Ovary (tissue), 9 donors: ENCODE data around the gene LAIR1. TPM values are rescaled to one million over a fixed set of nuclear protein-coding genes. Genes with fewer than 3 reads are reported as not detected.
"Not testable (repeated sequence)": the region's sequence is repeated elsewhere in the genome, so short reads cannot be mapped to it uniquely, and the experiment has no call there.

Experiments
- DNase-seq, 5 donors: peaks; one replicate each; pipeline ENCODE4 v3.0.0-alpha.2; 2019 to 2020
- H3K27ac ChIP-seq, 2 donors: fragments of 200-600 bp; one replicate each; pipeline versions ENCODE4 v1.5.1 to v1.8.0; 2019 to 2022
- H3K27me3 ChIP-seq: fragments of 200-600 bp; one replicate; pipeline ENCODE4 v1.8.0; 2022
- H3K36me3 ChIP-seq: fragments of 200-600 bp; sonication (generic); one replicate; pipeline ENCODE4 v1.5.1; 2019
- H3K4me1 ChIP-seq: one replicate; pipeline ENCODE4 v1.8.1; 2013; ENCODE audit warnings: mild to moderate bottlenecking, moderate library complexity; ENCODE audit not compliant: insufficient read depth
- H3K4me3 ChIP-seq: fragments of 200-600 bp; sonication (generic); one replicate; pipeline ENCODE4 v1.5.1; 2017
- H3K9me3 ChIP-seq, 2 donors: fragments of 200-600 bp in 1 of 2; sonication (generic) in 1 of 2; one replicate each; pipeline versions ENCODE4 v1.5.1 to v1.8.1; 2013 to 2019; ENCODE audit warnings: mild to moderate bottlenecking in 1 of 2, moderate library complexity in 1 of 2
- EP300 ChIP-seq: sonication (generic); formaldehyde crosslinking; IDR thresholded peaks from one replicate; pipeline ENCODE4 v1.6.1; 2017; ENCODE audit warnings: antibody characterized with exemption
- POLR2A ChIP-seq: fragments of 450-650 bp; IDR thresholded peaks from one replicate; pipeline ENCODE4 v1.6.1; 2017; ENCODE audit warnings: antibody characterized with exemption, mild to moderate bottlenecking, moderate library complexity
- WGBS, 3 donors: extraction: QIAGEN DNeasy Blood & Tissue Kit in 1 of 3; methylation state at CpG; one replicate each; pipeline versions ENCODE4 v1.1.5 to v1.1.7; 2013 to 2017; 5-methylcytosine and 5-hydroxymethylcytosine counted together
- intact Hi-C, 4 donors: fragments of 100-400 bp; cut with DNase I; formaldehyde crosslinking; loops; one replicate each; pipeline versions ENCODE4 v1.11.0 to v1.15.1; 2022 to 2023
- polyA plus RNA-seq, 2 donors: library from polyadenylated mRNA; stranded (reverse); fragments of 200-250 nt in 1 of 2; fragments of 350-450 nt in 1 of 2; fragmentation: Illumina TruSeq in 1 of 2; extraction: RNeasy Lipid Tissue Mini Kit (QIAGEN cat#74804) in 1 of 2; gene quantifications; one replicate each; pipeline ENCODE4 v1.2.3, GENCODE V29; 2013 to 2014
- total RNA-seq, 7 donors: library from RNA; depleted of rRNA in 2 of 7; stranded (reverse); fragments of >200 nt in 2 of 7; fragmentation: NEBNext Ultra II Directional in 3 of 7; extraction: Animal tissue kit (Norgen Biotek cat#: 25700) in 3 of 7; gene quantifications; one replicate each; pipeline versions ENCODE4 v1.1.0 to v1.2.4, GENCODE V29; 2016 to 2023
- TF ChIP-seq, protein P1 (sequence below), 3 donors: fragments of 450-650 bp in 2 of 3; fragments of 200-600 bp in 1 of 3; IDR thresholded peaks; one replicate each; pipeline versions ENCODE4 v1.5.1 to v1.8.0; 2016 to 2022; ENCODE audit warnings: antibody characterized with exemption in 3 of 3, mild to moderate bottlenecking in 1 of 3
- donor health status: DM: no; HTN: no; CAD: no; lungs with moderate emphysema.
- donor health status: DM: no; HTN: no; CAD: no.
- donor health status: Bipolar disorder and iron deficiency.
- donor health status: DM: yes; HTN: yes; CAD: no.
- donor health status: DM: no; HTN: no; CAD: no.
- donor health status: DM: yes; HTN: yes; CAD: no.

LAIR1 gene
- total and polyA plus RNA-seq, 9 donors = 4.7 to 22.2 (median 6.9) TPM

DNA sequence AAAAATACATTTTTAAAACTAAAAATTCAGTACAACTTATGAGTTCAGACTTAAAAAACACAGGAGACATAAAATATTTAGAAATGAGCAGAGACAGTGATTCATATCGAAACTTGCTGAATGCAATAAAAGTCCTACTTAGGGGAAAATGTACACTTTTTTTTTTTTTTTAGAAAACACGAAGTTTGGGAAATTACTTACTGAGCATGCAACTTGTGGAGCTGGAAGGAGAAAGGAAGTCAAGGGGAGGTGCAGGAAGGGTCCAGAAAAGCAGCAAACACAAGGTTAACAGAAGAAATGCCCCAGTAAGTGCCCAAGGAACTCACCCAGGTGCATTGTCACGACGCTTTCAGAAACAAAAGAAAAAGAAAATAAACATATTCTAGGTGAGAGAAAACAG, 18.6 kb upstream of the LAIR1 start:
- 49 to 65% (median 61%) methylated on average over 4 of the region's 4 CpGs for WGBS, 3 donors
- Histone ChIP-seq H3K4me3 (no peak overlapping the region), H3K27me3 (no peaks in the 10 kb centered on the region), H3K36me3 (no peaks in the 10 kb centered on the region), H3K4me1 (no peaks in the 10 kb centered on the region), H3K9me3 (no peaks in the 10 kb centered on the region), H3K27ac (no peak overlapping the region)
- no peak for DNase-seq
- intact Hi-C loops = no loop called here
- no peak for TF ChIP-seq POLR2A
- no peak for TF ChIP-seq EP300
- TF ChIP-seq, protein P1, sequence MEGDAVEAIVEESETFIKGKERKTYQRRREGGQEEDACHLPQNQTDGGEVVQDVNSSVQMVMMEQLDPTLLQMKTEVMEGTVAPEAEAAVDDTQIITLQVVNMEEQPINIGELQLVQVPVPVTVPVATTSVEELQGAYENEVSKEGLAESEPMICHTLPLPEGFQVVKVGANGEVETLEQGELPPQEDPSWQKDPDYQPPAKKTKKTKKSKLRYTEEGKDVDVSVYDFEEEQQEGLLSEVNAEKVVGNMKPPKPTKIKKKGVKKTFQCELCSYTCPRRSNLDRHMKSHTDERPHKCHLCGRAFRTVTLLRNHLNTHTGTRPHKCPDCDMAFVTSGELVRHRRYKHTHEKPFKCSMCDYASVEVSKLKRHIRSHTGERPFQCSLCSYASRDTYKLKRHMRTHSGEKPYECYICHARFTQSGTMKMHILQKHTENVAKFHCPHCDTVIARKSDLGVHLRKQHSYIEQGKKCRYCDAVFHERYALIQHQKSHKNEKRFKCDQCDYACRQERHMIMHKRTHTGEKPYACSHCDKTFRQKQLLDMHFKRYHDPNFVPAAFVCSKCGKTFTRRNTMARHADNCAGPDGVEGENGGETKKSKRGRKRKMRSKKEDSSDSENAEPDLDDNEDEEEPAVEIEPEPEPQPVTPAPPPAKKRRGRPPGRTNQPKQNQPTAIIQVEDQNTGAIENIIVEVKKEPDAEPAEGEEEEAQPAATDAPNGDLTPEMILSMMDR (IDR thresholded peaks at IDR 0.05) = no peak

DNA sequence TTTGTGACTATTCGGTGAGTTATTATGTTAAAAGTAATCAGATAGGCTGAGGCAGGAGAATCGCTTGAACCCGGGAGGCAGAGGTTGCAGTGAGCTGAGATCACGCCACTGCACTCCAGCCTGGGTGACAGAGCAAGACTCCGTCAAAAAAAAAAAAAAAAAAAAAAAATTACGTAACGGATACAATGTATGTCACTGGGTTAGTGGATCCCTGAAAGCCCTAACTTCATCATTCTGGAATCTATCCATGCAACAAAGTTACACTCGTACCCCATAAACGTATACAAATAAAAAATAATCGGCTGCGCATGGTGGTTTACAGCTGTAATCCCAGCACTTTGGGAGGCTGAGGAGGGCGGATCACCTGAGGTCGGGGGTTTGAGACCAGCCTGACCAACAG, 17.3 kb upstream of the LAIR1 start:
- intact Hi-C loops = not testable (repeated sequence)
- 80 to 84% (median 81%) methylated on average over 13 of the region's 13 CpGs for WGBS, 3 donors

DNA sequence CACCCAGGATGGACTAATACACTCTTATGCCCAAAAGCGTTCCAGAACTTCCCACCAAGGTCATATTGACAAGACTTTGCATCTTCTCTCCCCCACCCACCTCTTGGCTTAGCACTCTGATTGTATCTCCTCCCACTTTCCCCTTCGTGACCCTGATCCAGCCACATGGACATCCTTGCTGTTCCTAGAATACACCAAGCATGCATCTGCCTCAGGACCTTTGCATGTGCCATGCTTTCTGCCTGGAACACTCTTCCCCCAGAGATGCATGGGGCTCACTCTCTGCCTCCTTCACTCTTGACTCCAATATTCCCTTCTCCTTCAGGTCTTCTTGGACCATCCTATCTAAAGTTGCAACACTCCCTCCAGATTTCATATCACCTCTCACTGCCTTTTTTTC, 16.2 kb upstream of the LAIR1 start:
- intact Hi-C loops = no loop called here
- no peak for DNase-seq
- Histone ChIP-seq H3K27me3 (no peaks in the 10 kb centered on the region), H3K9me3 (no peaks in the 10 kb centered on the region), H3K4me1 (no peaks in the 10 kb centered on the region), H3K36me3 (no peaks in the 10 kb centered on the region), H3K4me3 (no peak overlapping the region), H3K27ac (no peak overlapping the region)
- TF ChIP-seq POLR2A (no peak), EP300 (no peak)
- TF ChIP-seq, protein P1 (IDR thresholded peaks at IDR 0.05) = no peak
- WGBS, 3 donors = 62 to 72% (median 62%) methylated on average over 2 of the region's 2 CpGs

More for the DNA sequence above, 17.3 kb upstream of the LAIR1 start:
- H3K4me3 ChIP-seq, H3K4me1 ChIP-seq, H3K9me3 ChIP-seq, H3K36me3 ChIP-seq, H3K27me3 ChIP-seq, DNase-seq, H3K27ac ChIP-seq: not testable (repeated sequence)

DNA sequence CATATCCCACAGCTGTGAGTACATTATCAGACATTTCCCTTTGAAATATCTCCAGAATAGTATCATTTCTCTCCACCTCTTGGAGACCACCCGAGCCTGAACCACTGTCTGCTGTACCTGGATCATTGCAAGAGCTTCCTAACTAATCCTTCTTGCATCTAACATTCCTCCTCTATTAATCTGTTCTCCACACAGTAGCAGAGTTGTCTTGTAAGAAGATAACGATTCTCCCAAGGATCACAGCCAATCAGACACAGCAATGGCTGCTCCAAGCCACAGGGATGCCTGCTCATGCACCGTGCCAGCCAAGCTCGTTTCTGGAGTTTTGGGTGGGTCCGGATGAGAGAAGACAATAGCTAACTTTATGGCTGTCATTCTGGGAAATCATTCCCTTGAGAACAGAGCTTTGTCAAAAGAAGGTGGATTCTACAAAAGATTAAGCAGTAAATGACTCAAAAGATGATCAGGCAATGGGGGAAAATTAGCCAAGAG, 14.5 kb upstream of the LAIR1 start:
- Histone ChIP-seq H3K4me3 (no peak overlapping the region), H3K4me1 (no peaks in the 10 kb centered on the region), H3K36me3 (no peaks in the 10 kb centered on the region), H3K27me3 (no peaks in the 10 kb centered on the region), H3K27ac (no peak overlapping the region), H3K9me3 (no peaks in the 10 kb centered on the region)
- DNase-seq = no peak
- TF ChIP-seq EP300 = no peak
- TF ChIP-seq, protein P1 (IDR thresholded peaks at IDR 0.05) = no peak
- no peak for TF ChIP-seq POLR2A
- WGBS, 3 donors = 38 to 52% (median 46%) methylated on average over 5 of the region's 5 CpGs
- intact Hi-C loops = no loop called here

DNA sequence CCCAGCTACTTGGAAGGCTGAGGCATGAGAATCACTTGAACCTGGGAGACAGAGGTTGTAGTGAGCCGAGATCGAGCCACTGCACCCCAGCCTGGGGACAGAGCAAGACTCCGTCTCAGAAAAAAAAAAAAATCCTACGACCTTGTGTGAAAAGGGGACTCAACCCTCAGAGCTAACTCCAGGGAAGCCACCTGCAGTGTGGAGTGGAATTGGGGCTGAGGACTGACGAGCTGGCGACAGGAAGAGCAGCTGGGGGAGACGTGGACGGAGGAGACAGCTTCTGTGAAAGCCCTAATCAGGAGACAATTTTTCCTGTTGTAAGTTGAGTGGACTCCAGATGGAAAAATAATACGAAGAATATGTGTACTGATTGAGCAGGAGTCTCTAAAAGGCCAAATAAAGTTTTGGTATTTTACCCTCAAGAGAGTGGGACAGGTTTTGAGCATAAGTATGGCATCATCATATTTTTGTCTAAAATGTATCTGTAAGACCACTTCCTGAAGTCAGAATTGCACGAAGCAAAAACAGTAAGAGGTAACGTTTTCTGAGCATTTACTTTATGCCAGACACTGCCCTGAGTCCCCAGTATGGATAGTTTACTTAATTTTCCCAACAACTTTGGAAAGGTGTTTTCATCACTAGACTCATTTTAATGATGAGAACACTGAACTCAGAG, 12.0 kb upstream of the LAIR1 start:
- Histone ChIP-seq H3K27ac (no peak overlapping the region), H3K9me3 (no peaks in the 10 kb centered on the region)
- TF ChIP-seq, protein P1 (IDR thresholded peaks at IDR 0.05) = no peak
- TF ChIP-seq POLR2A = no peak
- TF ChIP-seq EP300 = no peak

DNA sequence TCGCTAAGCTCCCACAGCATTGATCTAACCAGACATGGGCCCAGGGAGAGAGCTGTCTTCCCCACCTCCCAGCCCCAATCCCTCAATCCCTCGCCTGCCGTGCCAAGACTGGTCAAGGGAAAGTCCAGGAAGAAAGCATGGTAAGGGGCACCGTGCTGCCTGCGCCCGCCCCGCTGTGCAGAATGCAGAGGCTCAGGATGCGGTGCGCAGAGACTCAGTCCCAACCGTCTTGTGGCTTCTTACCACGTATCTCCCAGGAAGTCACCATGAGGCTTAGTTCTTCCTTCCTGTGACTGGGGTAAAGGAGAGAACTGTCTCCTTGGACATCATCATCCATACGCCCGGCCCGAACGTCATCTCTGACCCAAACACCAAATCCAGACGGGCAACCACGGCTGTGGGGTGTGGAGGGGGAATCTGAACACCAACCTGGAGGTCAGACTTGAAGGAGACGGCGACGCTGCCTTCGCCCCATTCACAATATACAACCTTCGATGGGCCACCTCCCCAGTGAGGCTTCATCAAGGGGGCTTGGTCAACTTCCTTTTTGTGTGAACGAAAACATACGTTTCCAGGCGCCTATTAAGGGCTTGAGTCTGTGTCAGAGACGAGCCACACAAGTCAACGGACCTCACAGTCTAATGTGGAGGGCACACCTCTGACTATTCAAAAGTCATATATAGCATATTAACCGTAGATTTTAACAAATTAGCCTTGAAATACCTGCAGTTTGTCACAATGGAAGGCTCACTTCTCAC, 10.6 kb upstream of the LAIR1 start:
- 78 to 84% (median 82%) methylated on average over 28 of the region's 28 CpGs for WGBS, 3 donors
- H3K36me3 ChIP-seq, H3K9me3 ChIP-seq, intact Hi-C loops, H3K4me3 ChIP-seq, H3K27me3 ChIP-seq, H3K4me1 ChIP-seq, DNase-seq, H3K27ac ChIP-seq: not testable (repeated sequence)

More for the DNA sequence above, 12.0 kb upstream of the LAIR1 start:
- Histone ChIP-seq H3K4me1 (no peaks in the 10 kb centered on the region), H3K36me3 (no peaks in the 10 kb centered on the region), H3K27me3 (no peaks in the 10 kb centered on the region), H3K4me3 (no peak overlapping the region)
- no peak for DNase-seq
- WGBS, 3 donors = 59 to 61% (median 61%) methylated on average over 11 of the region's 11 CpGs
- intact Hi-C loops = no loop called here
